GM19025 (cell line): ENCODE measurements around the gene NOC4L.
"Not testable (repeated sequence)": the region's sequence is repeated elsewhere in the genome, so short reads cannot be mapped to it uniquely, and the experiment has no call there.

ENCODE experiments used
- ATAC-seq: cut with Tn5 transposase; IDR thresholded peaks from one replicate; pipeline ENCODE4 v1.9.1; 2021; ENCODE audit warnings: mild to moderate bottlenecking, low read depth, moderate library complexity; ENCODE audit not compliant: unreplicated experiment

NOC4L gene

GRCh38 chr12:132141976-132142678 is 2.1 kb upstream of the NOC4L start:
- no peak for ATAC-seq

DNA sequence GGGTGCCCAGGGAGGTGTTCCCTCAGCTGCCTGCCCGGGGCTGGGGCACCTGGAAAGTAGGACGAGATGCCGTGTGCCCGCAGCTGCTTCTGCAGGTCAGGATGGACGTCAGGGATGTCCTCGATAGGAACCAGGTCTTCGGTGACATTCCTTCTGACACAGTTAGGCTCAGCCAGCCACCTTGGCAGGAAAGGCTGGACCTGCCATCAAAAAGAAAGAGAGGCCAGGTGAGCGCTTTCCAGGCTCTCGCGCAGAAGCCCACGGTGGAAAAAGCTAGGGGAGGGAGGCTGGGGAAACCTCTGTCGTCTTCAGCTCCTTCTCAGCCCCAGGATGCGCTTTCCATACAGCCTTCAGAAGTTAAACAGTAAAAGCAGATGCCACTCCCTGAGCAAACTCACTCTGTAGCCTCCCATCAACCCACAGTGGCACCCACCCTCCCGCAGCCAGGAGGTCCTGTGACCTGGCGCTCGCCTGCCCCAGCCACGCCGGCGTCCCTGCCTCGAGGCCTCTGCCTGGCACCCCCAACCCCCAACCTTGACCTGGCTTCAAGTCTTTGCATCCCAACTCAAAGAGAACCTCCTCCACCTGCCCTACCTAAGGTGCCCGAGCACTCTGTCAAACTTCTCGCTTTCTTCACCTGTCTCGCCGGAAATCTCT is 1.4 kb upstream of the NOC4L start:
- no peak for ATAC-seq

DNA sequence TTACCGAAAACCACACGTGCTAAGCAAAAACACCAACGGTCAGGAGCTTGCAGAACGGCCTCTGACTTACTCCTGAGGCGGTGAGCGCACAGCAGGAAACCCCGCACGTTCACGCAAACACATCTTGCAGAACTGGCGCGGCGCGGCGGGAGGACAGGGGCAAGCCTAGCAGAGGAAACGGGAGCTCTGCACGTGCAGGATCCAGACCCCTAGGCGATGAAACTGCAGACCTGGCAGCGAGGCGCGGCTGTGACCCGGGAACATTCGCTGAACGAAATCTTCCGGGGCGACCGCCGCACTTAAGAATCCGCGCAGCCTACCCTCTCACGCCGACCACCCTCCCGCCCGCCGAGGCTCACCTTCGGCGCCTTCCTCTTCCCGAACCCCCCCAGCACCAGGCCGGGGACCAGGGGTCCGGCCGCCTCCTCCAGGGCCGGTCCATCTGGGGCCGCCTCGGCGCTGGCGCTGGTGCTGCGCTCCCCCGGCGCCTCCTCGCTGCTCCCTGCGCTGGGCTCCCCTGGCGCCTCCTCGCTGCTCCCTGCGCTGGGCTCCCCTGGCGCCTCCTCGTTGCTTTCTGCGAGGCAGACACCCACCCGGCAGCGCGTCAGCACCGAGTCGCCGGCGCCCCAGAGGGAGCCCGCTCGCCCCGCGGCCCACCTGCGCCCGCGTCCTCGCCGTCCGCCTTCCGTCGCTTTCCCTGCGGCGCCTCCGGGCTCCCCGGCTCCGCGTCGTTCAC is 753 bp upstream of the NOC4L start:
- ATAC-seq: peak; percentile 34

DNA sequence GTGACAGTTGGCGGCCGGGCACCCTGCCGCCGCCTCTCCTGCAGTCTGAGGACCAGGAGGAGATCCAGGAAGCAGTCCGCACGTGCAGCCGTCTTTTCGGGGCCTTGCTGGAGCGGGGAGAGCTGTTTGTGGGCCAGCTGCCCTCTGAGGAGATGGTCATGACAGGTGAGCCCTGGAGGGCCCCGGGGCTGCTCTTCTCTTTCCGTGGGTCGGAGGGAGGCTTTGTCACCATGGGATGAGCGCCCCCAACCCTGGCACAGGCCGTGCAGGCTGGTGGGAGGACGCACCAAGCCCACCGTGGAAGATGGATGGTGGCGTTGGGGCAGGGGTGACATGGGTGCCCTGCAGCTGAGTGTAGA is 532 bp downstream of the NOC4L start:
- no peak for ATAC-seq

- no peak for ATAC-seq
These were observed 1.1 kb downstream of the NOC4L start for GRCh38 chr12:132145334-132145733.

DNA sequence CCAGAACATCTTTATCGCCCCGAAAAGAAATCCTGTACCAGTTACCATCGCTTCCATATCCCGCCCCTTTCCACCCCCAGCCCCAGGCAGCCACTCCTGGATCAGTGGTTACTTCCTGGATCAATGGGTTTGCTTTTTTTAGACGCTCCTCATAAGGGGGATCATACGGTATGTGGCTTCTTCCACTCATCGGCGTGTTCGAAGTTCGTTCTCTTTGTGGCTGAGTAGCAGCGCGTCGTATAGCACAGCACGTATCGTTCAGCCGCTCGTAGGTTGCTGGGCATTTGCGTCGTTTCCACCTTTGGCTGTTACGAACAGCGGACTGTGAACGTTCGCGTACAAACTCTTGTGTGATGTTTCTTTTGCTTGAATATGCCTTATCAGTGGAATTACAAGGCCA is 1.8 kb downstream of the NOC4L start:
- ATAC-seq: no peak

- no peak for ATAC-seq
These were observed 2.6 kb downstream of the NOC4L start for GRCh38 chr12:132146772-132147422.

GRCh38 chr12:132147423-132148367 is 3.4 kb downstream of the NOC4L start:
- ATAC-seq: no peak

DNA sequence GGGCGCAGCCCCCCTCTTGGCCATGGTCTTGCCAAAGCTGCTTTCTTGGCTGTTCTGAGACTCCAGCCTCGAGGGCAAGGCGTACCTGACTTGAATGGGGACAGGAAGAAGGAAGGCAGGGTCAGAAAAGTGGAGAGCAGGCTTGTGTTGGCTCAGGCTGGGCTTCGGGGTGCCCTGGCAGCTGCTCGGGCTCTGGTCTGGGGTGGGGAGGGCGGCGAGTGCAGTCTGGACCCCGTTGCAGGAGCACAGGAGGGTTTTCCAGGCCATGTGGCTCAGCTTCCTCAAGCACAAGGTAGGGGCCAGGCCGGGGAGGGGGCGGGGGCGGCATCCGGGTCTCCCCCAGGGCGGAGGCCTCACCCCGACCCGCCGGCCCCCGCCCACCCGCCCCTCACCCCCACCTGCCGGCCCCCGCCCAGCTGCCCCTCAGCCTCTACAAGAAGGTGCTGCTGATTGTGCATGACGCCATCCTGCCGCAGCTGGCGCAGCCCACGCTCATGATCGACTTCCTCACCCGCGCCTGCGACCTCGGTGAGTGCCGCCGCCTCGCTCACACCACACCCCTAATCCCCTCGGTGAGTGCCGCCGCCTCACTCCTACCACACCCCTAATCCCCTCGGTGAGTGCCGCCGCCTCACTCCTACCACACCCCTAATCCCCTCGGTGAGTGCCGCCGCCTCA is 4.2 kb downstream of the NOC4L start:
- ATAC-seq: no peak

GRCh38 chr12:132149526-132149925 is 5.3 kb downstream of the NOC4L start:
- not testable (repeated sequence) for ATAC-seq

DNA sequence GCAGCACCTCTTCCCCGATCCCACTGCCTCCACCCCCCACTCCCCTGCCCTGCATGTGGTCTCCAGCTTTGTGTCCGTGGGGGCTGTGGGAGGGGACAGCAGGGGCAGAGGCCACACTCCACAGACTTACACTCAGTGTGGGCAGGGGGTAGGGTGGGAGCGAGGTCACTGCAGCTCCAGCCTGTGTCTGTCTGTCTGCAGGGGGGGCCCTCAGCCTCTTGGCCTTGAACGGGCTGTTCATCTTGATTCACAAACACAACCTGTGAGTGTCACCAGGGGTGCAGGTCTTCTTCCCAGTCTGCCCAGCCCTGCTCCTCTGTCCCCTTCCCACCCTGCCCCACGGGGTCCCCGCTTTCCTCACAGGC is 6.5 kb downstream of the NOC4L start:
- ATAC-seq: no peak

GRCh38 chr12:132151145-132151765 is 7.0 kb downstream of the NOC4L start:
- no peak for ATAC-seq

- no peak for ATAC-seq
These were observed 7.6 kb downstream of the NOC4L start for GRCh38 chr12:132151766-132152410.

GRCh38 chr12:132152411-132152821 is 8.2 kb downstream of the NOC4L start:
- ATAC-seq: no peak

DNA sequence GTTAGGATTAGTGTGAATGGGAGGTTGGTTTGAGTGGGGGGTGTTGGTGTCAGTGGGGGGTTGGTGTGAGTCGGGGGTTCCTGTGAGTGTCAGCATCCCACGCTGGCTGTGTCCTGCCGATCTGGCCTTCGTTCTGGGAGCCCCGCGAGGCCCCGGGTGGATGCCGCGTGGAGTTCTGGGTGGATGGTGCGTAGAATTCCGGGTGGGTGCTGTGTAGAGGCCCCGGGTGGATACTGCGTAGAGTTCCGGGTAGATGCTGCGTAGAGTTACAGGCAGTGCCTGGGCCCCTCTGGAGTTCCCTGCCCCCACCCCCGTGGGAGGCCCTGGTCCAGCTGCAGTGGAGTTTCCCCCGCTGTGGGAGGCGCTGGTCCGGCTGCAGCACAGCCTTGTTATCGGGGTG is 8.7 kb downstream of the NOC4L start:
- ATAC-seq: no peak

GRCh38 chr12:132153501-132154340 is 9.5 kb downstream of the NOC4L start:
- peak; percentile 75 for ATAC-seq

DNA sequence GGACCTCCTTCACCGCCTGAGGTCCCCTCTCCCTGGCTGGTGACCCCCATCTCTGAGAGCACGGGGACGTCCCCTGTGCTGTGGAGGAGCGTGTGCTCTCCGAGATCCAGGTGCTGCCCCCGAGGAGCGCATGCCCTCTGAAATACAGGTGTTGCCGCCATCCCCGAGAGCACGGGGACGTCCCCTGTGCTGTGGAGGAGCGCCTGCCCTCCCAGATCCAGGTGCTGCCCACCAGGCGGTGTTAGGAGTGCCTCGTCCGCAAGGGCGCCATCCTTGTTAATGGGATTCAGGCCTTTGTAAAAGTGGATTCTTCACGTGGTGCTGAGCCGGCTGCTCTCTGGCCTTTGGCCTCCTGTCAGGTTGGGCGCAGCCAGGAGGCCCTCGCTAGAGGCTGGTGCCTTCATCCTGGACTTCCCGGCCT is 10.1 kb downstream of the NOC4L start:
- ATAC-seq: no peak
